Measurements from ENCODE around the gene FAF1. TPM values are rescaled to one million over a fixed set of nuclear protein-coding genes. Genes with fewer than 3 reads are reported as not detected.

Gene FAF1
- total and polyA plus RNA-seq, 2 of the 8 experiments (the other 6 are each of a cell fraction or from before 2014, with no cell fraction given), result 10.8 to 65.9 TPM

DNA sequence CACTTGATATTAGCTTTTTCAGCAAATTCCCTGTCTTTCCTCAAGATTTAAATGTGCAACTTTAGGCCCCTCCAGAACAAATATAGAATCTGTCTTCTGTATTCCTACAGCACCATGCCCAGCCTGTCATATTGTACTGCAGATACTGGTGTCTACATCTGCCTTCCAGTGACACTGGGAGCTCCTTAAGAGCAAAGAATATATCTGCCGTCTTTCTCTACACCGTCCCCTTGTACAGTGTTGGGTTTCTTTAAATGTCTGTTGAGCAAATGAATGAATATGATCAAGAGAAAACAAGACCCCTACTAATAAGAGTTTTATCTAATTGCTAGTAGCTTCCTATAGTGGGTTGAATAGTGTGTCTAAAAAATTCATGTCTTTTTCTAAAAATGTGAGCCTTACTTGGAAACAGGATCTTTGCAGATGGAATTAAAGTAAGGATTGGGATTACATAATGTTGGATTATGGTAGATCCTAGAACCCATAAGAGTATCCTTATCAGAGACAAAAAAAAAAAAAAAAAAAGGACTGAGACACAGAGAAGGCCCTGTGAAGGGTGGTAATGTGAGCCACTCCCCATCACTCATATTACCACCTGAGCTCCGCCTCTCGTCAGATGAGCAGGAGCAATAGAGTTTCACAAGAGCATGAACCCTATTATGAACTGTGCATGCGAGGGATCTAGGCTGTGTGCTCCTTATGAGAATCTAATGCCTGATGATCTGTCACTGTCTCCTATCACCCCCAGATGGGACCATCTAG is 128.6 kb downstream of the FAF1 start (continued):
- no peak for TF ChIP-seq SIN3A (conservative IDR thresholded peaks at IDR 0.05 in 1 of 2, IDR thresholded peaks at IDR 0.05 in 1 of 2; ENCODE audit: low read depth in 1 of 2, low read length in 2 of 2)
- no peak for TF ChIP-seq KDM5A (IDR thresholded peaks at IDR 0.05; ENCODE audit: low read length)
- no peak for TF ChIP-seq TAF7 (optimal IDR thresholded peaks at IDR 0.05; ENCODE audit: borderline replicate concordance, low read depth, low read length)
- no peak for TF ChIP-seq SP4 (IDR thresholded peaks at IDR 0.05; ENCODE audit: low read length)
- TF ChIP-seq CTBP2 (IDR thresholded peaks at IDR 0.05; ENCODE audit: borderline replicate concordance, insufficient read depth, insufficient read length, low read length), result no peak
- TF ChIP-seq, protein P1, sequence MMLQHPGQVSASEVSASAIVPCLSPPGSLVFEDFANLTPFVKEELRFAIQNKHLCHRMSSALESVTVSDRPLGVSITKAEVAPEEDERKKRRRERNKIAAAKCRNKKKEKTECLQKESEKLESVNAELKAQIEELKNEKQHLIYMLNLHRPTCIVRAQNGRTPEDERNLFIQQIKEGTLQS (IDR thresholded peaks at IDR 0.05; ENCODE audit: insufficient read depth, low read depth, low read length), result no peak

All from H1 (cell line).